Suprapubic skin (tissue), 4 donors: ENCODE data around the gene FBXW10. TPM values are rescaled to one million over a fixed set of nuclear protein-coding genes. Genes with fewer than 3 reads are reported as not detected.
"Not testable (repeated sequence)": the region's sequence is repeated elsewhere in the genome, so short reads cannot be mapped to it uniquely, and the experiment has no call there.

Experiments used
- DNase-seq, 2 donors: peaks; one replicate each; pipeline ENCODE4 v3.0.0-alpha.2; 2019; ENCODE audit warnings: low spot score in 2 of 2
- H3K27ac ChIP-seq: fragments of 200-600 bp; sonication (generic); one replicate; pipeline ENCODE4 v1.5.1; 2019
- H3K27me3 ChIP-seq: fragments of 200-600 bp; sonication (generic); one replicate; pipeline ENCODE4 v1.5.1; 2019
- H3K36me3 ChIP-seq: fragments of 200-600 bp; sonication (generic); one replicate; pipeline ENCODE4 v1.5.1; 2019
- H3K4me1 ChIP-seq: fragments of 200-600 bp; sonication (generic); one replicate; pipeline ENCODE4 v1.5.1; 2019
- H3K4me3 ChIP-seq: fragments of 200-600 bp; sonication (generic); one replicate; pipeline ENCODE4 v1.5.1; 2019; ENCODE audit warnings: mild to moderate bottlenecking
- H3K9me3 ChIP-seq: fragments of 200-600 bp; sonication (generic); one replicate; pipeline ENCODE4 v1.5.1; 2019
- WGBS: methylation state at CpG from one replicate; pipeline ENCODE4 v1.1.5; 2018; 5-methylcytosine and 5-hydroxymethylcytosine counted together
- total RNA-seq, 4 donors: library from RNA; depleted of rRNA; stranded (reverse); fragments of >200 nt; gene quantifications; one replicate each; pipeline ENCODE4 v1.1.0, GENCODE V29; 2016
- TF ChIP-seq, protein P1 (sequence below), 2 donors: fragments of 200-600 bp in 1 of 2; fragments of 450-650 bp in 1 of 2; sonication (generic) in 1 of 2; IDR thresholded peaks; one replicate each; pipeline ENCODE4 v1.5.1; 2016 to 2019; ENCODE audit warnings: antibody characterized with exemption in 2 of 2, mild to moderate bottlenecking in 1 of 2, moderate library complexity in 1 of 2

Gene FBXW10, protein sequence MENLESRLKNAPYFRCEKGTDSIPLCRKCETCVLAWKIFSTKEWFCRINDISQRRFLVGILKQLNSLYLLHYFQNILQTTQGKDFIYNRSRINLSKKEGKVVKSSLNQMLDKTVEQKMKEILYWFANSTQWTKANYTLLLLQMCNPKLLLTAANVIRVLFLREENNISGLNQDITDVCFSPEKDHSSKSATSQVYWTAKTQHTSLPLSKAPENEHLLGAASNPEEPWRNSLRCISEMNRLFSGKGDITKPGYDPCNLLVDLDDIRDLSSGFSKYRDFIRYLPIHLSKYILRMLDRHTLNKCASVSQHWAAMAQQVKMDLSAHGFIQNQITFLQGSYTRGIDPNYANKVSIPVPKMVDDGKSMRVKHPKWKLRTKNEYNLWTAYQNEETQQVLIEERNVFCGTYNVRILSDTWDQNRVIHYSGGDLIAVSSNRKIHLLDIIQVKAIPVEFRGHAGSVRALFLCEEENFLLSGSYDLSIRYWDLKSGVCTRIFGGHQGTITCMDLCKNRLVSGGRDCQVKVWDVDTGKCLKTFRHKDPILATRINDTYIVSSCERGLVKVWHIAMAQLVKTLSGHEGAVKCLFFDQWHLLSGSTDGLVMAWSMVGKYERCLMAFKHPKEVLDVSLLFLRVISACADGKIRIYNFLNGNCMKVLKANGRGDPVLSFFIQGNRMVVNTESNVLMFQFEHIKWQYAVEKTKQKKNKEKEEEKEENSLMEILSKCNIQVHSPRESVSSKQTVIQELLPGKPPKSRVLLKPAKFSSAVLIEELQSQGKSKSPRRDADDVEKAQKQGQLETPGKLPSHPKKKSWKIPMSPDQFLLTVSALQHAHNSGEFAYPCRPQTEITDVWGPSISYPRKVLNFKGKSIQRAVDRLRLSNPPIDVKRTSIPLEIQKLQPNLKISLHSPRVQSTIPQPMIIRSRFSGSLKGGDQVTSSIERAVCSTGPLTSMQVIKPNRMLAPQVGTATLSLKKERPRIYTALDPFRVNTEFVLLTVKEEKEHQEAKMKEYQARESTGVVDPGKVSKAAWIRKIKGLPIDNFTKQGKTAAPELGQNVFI
- not detected for total RNA-seq

DNA sequence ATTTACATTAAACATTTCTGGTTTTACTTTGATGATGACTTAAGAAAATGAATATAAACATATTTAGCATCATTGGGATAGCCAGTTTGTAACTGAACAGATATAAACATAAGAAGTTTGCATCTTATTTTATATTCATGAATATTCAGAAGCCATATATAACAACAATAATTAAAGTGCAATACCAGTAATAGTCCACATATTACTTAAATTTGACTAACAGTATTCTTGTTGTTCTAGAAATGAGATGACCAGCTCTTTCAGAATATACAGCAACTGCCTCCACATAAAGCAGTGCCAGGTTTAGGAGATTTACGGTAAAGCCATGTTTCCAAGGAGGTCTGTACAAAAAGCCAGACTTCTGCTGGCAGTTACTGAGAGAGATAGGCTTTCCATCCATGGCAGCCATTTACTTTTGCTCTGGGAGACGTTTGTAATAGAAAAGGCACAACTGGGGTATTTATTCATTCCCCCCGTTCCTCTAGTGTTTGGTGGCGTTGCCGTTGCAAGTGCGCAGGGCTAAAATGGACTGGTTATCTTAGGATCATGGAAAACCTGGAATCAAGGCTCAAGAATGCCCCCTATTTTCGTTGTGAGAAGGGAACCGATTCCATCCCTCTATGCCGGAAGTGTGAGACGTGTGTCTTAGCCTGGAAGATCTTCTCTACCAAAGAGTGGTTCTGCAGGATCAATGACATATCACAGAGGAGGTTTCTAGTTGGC lies at the start of gene FBXW10:
FBXW10 (plus strand) TSS at position 356 of the 723 bp plus-strand sequence; CDS start at position 547, 191 bp downstream.
- DNase-seq, H3K4me1 ChIP-seq, H3K27me3 ChIP-seq, H3K9me3 ChIP-seq, H3K36me3 ChIP-seq, H3K4me3 ChIP-seq, H3K27ac ChIP-seq: not testable (repeated sequence)
- 27% methylated on average over 9 of the region's 10 CpGs for WGBS

DNA sequence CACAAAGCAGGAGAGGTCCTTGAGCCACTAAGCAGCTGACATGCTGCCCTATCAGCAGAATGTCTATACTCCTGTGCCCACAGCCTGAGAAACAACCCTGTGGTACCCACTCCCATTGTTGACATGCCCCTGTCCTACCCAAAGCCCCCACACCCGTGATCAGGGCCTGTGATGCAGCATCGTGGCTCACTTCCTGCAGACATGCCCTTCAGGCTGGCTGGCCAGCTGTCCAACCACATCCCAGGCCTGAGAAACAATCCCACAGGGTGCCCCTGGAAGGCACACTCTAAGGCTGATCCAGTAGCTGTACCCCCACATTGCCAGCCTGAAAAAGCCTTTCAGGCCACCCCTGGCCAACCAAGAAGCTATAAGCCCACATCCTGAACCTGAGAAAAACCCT lies 48.7 kb upstream of the FBXW10 start:
- not testable (repeated sequence) for H3K36me3 ChIP-seq, DNase-seq
- 67% methylated on average over 2 of the region's 2 CpGs for WGBS

DNA sequence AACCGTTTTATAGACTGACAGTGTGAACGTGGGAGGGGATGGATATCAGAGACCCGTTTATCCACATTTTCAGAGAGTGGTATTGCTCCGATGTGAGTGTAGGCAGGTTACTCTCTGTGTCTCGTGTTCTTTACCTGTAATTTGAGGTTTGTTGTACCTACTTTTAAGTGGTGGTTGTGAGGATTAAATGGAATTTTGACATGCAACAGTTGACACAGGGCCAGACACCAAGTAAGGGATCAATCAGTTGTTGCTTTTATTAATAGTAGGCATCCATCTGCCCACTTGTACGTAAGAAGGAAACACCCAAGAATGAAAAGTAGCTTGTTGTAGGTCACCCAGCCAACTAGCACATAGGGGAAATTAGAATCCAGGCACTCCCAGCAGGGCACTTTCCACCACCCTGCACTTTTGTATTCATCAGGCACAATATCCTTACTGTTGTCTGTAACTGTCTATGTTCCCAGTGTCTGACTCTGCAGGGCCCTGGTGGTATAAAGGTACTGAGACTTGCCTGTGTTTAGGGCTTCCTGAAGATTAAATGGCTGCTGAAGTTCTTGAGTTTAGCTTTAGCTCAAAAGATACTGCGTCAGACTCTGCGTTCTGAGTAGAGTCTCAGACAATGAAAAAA lies 45.3 kb upstream of the FBXW10 start:
- not testable (repeated sequence) for DNase-seq, H3K27ac ChIP-seq, H3K4me1 ChIP-seq, H3K36me3 ChIP-seq, H3K9me3 ChIP-seq, H3K27me3 ChIP-seq
- 49% methylated on average over 8 of the region's 8 CpGs for WGBS
- H3K4me3 ChIP-seq: peak overlapping the region; percentile 62

More for the DNA sequence above, 48.7 kb upstream of the FBXW10 start:
- not testable (repeated sequence) for H3K4me3 ChIP-seq, H3K9me3 ChIP-seq, H3K4me1 ChIP-seq, H3K27me3 ChIP-seq, H3K27ac ChIP-seq

DNA sequence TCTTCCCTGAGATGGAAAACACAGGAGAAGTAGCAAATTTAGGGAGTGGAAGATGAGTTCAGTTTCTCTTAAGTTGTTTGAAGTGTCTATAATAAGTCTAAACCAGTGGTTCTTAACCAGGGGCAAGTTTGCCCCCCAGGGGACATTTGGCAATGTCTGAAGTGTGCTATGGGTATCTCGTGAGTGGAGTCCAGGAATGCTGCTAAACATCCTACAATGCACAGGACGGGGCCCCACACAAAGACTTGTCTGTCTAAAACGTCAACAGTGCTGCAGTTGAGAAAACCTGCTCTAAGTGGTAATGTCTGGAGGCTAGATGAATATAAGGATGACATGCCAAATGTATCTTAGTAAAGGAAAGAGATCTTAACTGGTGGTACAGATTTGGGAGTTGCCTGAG lies 37.9 kb upstream of the FBXW10 start:
- H3K27me3 ChIP-seq, H3K9me3 ChIP-seq, DNase-seq, H3K4me1 ChIP-seq, H3K27ac ChIP-seq, H3K36me3 ChIP-seq, H3K4me3 ChIP-seq: not testable (repeated sequence)
- WGBS: 100% methylated on average over 3 of the region's 3 CpGs

DNA sequence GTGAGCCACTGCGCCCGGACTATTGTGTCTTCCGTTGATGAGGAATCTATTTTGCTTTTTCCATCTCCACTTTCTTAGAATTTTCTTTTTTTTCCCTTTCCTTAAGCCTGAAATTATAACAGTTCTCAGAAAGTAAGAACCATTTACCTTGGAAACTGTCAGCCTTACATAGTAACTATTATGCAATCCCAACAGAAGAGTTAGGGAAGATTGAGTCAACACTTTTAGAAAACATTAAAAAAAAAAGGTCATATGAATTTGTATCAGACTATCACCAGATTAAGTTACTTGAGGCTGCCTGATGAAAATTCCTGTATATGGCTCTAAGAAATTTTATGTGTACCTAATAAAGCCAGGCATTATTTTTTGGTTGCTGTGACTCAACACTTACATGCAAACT lies 35.6 kb upstream of the FBXW10 start:
- H3K4me1 ChIP-seq, H3K9me3 ChIP-seq, H3K27ac ChIP-seq, DNase-seq, H3K27me3 ChIP-seq, H3K36me3 ChIP-seq, H3K4me3 ChIP-seq: not testable (repeated sequence)
- 94% methylated on average over 3 of the region's 3 CpGs for WGBS

DNA sequence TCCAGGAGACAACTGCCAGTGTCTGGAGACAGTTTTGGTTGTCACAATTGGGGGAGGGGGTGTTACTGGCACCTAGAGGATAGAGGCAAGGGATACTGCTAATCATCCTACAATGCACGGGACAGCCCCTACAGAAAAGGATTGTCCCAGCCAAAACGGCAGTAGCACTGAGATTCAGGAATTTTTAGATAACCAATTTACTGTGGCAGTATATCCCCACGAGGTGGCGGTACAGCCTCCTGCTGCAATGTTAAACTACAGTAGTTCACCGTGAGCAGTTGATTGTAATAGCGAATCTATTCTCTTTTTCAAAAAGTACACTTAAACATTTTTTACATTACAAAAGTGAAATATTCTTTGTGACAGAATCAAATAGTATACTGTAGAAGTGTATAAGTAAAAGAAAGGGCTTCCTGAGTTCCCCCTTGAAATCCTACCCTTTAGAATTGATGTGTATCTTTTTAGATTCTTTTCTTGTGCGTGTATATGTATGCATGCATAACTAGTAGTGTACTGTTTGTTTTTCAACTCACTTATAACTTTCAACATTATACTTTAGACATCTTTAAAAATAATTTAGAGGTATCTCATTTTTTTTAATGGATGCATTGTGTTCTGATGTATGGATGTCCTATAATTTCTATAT lies 31.4 kb upstream of the FBXW10 start:
- TF ChIP-seq, protein P1, sequence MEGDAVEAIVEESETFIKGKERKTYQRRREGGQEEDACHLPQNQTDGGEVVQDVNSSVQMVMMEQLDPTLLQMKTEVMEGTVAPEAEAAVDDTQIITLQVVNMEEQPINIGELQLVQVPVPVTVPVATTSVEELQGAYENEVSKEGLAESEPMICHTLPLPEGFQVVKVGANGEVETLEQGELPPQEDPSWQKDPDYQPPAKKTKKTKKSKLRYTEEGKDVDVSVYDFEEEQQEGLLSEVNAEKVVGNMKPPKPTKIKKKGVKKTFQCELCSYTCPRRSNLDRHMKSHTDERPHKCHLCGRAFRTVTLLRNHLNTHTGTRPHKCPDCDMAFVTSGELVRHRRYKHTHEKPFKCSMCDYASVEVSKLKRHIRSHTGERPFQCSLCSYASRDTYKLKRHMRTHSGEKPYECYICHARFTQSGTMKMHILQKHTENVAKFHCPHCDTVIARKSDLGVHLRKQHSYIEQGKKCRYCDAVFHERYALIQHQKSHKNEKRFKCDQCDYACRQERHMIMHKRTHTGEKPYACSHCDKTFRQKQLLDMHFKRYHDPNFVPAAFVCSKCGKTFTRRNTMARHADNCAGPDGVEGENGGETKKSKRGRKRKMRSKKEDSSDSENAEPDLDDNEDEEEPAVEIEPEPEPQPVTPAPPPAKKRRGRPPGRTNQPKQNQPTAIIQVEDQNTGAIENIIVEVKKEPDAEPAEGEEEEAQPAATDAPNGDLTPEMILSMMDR (IDR thresholded peaks at IDR 0.05): peak; percentile 17 to 55
- H3K9me3 ChIP-seq, H3K27ac ChIP-seq, H3K27me3 ChIP-seq, H3K4me1 ChIP-seq, H3K4me3 ChIP-seq, H3K36me3 ChIP-seq: not testable (repeated sequence)
- DNase-seq: peak in 1 of 2 donors; percentile 70
- WGBS: 13% methylated on average over 7 of the region's 7 CpGs

DNA sequence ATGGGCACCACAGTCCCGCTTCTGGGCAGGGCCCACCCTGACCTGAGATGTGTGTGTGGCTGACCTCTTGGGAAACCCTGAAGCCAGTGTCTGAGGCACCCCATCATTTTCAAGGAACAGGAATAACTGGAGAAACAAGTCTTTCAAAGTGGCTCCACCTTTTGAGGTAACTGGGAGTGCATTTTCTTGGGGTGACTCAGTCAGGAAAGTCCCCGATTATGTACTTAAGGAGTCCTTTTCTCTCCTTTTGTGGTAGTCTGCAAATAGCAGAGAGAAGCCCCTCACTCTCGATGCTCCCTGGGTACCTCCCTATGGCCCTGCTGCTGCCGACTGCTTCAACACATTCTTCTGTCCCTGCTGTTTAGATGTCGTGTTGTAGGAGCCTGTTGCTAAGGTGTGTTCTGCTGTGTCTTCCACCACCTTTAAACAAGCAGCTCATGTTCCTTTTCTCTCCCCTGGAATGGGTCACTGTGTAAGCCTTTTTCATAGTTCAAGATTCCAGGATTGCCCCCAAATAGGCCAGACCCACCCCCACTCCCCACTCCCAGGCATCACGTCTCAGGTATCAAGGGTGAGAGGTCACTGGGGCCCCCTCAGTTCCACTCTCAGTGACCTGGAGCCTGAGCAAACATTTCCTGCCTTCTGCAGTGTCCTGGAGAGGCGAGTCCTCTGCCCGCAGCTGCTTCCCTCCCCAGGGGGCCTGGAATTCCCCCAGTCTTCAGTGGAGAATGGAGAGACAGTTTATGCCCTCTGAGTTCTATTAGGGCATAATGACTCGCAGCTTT lies 25.0 kb upstream of the FBXW10 start:
- H3K36me3 ChIP-seq, H3K27me3 ChIP-seq, H3K4me1 ChIP-seq, DNase-seq, H3K9me3 ChIP-seq, H3K4me3 ChIP-seq: not testable (repeated sequence)
- peak overlapping the region; percentile 81 for H3K27ac ChIP-seq
- 19% methylated on average over 6 of the region's 9 CpGs for WGBS

DNA sequence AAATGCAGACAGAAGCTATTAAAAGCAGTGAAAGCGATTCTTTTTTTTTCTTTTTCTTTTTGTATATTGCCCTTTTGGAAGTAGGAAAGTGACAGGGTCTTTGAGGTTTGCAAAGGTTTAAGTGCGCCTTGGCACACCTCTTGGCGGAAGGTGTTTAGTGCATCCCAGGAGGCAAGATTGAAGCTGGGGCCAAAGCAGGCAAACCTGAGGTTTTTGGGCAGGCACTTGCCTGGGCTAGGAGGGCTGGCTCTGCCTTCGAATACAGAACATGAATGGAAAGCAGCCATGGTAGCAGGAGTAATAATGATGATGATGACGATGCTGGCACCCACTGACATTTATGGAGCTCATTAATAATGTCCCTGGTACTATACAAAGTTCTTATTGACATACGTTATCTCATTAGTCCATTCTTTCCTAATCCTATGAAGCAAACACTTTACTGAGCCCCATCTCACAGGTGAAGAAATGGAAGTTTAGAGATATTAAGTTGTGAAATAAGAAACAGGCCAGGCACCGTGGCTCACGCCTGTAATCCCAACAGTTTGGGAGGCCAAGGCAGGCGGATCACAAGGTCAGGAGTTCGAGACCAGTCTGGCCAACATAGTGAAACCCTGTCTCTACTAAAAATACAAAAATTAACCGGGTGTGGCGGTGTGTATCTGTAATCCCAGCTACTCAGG lies 24.3 kb upstream of the FBXW10 start:
- not testable (repeated sequence) for DNase-seq
- WGBS: 66% methylated on average over 12 of the region's 12 CpGs

DNA sequence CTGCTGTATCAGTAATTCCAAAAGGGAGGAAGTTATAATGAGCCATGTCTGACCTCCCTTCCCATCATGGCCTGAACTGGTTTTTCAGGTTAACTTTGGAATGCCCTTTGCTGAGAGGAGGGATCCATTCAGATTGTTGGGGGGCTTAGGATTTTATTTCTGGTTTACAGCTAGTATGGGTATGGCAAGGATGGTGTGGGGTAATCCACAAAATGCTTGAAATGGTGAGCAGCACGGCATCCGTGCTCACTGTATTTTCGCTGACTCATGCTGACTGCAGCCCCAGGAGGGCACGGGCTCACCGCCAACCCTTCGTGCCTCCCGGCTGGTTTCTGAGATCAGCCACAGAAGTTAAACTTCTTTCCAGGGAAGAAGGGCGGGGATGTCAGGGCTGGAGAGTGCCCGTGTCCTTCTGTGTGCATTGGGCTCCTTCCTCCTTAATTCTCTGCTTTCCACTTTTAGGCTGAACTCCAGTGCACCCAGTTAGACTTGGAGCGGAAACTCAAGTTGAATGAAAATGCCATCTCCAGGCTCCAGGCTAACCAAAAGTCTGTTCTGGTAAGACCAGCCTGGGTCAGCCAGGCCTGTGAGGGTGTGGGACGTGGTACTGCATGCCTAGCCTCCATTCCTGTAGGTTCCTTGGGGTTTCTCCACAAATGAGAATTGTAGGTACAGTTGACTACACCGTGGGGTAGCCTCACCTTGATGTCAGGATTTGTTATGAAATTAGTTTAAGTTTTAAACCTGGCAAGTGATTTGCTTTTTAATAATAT lies 21.9 kb upstream of the FBXW10 start:
- H3K36me3 ChIP-seq, H3K4me1 ChIP-seq, H3K27me3 ChIP-seq, H3K9me3 ChIP-seq, DNase-seq, H3K4me3 ChIP-seq, H3K27ac ChIP-seq: not testable (repeated sequence)
- WGBS: 75% methylated on average over 1 of the region's 12 CpGs

More for the DNA sequence above, 24.3 kb upstream of the FBXW10 start:
- not testable (repeated sequence) for H3K4me1 ChIP-seq, H3K9me3 ChIP-seq, H3K36me3 ChIP-seq, H3K27me3 ChIP-seq, H3K4me3 ChIP-seq
- H3K27ac ChIP-seq: peak overlapping the region; percentile 81

DNA sequence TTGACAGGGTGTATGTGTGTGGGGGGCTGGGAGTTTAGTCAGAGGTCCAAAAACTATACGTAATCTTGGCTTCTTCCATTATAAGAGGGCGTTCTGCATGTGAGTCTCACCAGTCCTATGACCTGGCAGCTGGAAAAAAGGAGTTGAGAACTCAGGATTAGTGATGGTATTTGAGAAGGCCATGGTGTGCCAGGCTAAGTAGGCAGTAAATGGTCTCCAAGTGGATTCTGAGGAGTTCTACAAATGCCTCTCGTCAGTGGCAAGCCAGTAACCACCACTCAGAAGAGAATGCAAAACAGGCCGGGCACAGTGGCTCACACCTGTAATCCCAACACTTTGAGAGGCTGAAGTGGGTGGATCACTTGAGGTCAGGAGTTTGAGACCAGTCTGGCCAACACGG lies 21.2 kb upstream of the FBXW10 start:
- not testable (repeated sequence) for H3K27ac ChIP-seq, H3K27me3 ChIP-seq, DNase-seq, H3K9me3 ChIP-seq, H3K4me1 ChIP-seq, H3K36me3 ChIP-seq, H3K4me3 ChIP-seq
- 71% methylated on average over 4 of the region's 5 CpGs for WGBS
